Effector memory CD4-positive, alpha-beta T cell (primary cell): Measurements from ENCODE around the gene PCDHA11.
"Not testable (repeated sequence)": the region's sequence is repeated elsewhere in the genome, so short reads cannot be mapped to it uniquely, and the experiment has no call there.

Source experiments
- DNase-seq, 3 donors: peaks; one replicate each; pipeline ENCODE4 v3.0.0-alpha.2; 2020
- H3K27ac ChIP-seq: 2 replicates; pipeline ENCODE4 v1.7.0; 2013; ENCODE audit warnings: mild to moderate bottlenecking, low read length, moderate library complexity; ENCODE audit not compliant: insufficient read depth, poor library complexity, severe bottlenecking
- H3K27me3 ChIP-seq: replicated peaks from 2 replicates; pipeline ENCODE4 v1.7.0; 2013; ENCODE audit warnings: mild to moderate bottlenecking, low read length; ENCODE audit not compliant: insufficient read depth, control insufficient read depth, poor library complexity, severe bottlenecking
- H3K36me3 ChIP-seq: 2 replicates; pipeline ENCODE4 v1.7.0; 2013; ENCODE audit warnings: mild to moderate bottlenecking, low read length, moderate library complexity; ENCODE audit not compliant: control insufficient read depth, insufficient read depth
- H3K4me1 ChIP-seq: 2 replicates; pipeline ENCODE4 v1.7.0; 2013; ENCODE audit warnings: low read length, mild to moderate bottlenecking; ENCODE audit not compliant: control insufficient read depth, insufficient read depth, poor library complexity, severe bottlenecking
- H3K4me3 ChIP-seq: 2 replicates; pipeline ENCODE4 v1.7.0; 2013; ENCODE audit warnings: low read length, low read depth, mild to moderate bottlenecking; ENCODE audit not compliant: insufficient read depth, poor library complexity, severe bottlenecking
- H3K9me3 ChIP-seq: 2 replicates; pipeline ENCODE4 v1.7.0; 2013; ENCODE audit warnings: mild to moderate bottlenecking, low read length, moderate library complexity; ENCODE audit not compliant: control insufficient read depth

The PCDHA11 gene

GRCh38 chr5:140833993-140834392 lies 34.8 kb upstream of the PCDHA11 start, which contains the start of gene PCDHA7:
Gene PCDHA7 (plus strand): TSS chr5:140834269. CDS start chr5:140834384, 115 bp downstream.
- Histone ChIP-seq H3K36me3 (no peaks in the 10 kb centered on the region), H3K9me3 (no peaks in the 10 kb centered on the region), H3K4me1 (no peaks in the 10 kb centered on the region), H3K27ac (no peak within 1 kb of the TSS), H3K4me3 (no peak within 1 kb of the TSS), H3K27me3 (no peaks in the 10 kb centered on the region)
- DNase-seq: no peak

GRCh38 chr5:140834439-140835008 lies 34.2 kb upstream of the PCDHA11 start:
- H3K9me3 ChIP-seq, DNase-seq, H3K4me3 ChIP-seq, H3K4me1 ChIP-seq, H3K27ac ChIP-seq, H3K27me3 ChIP-seq, H3K36me3 ChIP-seq: not testable (repeated sequence)

- Histone ChIP-seq H3K4me1 (no peaks in the 10 kb centered on the region), H3K4me3 (no peak overlapping the region), H3K36me3 (no peaks in the 10 kb centered on the region), H3K27ac (no peak overlapping the region), H3K9me3 (no peaks in the 10 kb centered on the region), H3K27me3 (no peaks in the 10 kb centered on the region)
- DNase-seq: no peak
Measured at GRCh38 chr5:140835622-140836510, 32.9 kb upstream of the PCDHA11 start.

- H3K27ac ChIP-seq: no peak within 1 kb of the TSS
- no peaks in the 10 kb centered on the region for H3K36me3 ChIP-seq
- no peaks in the 10 kb centered on the region for H3K27me3 ChIP-seq
- no peak for DNase-seq
- no peaks in the 10 kb centered on the region for H3K9me3 ChIP-seq
- no peak within 1 kb of the TSS for H3K4me3 ChIP-seq
- H3K4me1 ChIP-seq: no peaks in the 10 kb centered on the region
Measured at GRCh38 chr5:140840978-140841962, 27.5 kb upstream of the PCDHA11 start, which contains the start of gene PCDHA8. Gene PCDHA8 (plus strand): TSS chr5:140841187. CDS start chr5:140841322, 135 bp downstream.

- Histone ChIP-seq H3K27me3 (no peaks in the 10 kb centered on the region), H3K9me3 (no peaks in the 10 kb centered on the region), H3K4me1 (no peaks in the 10 kb centered on the region), H3K4me3 (no peak overlapping the region), H3K36me3 (no peaks in the 10 kb centered on the region), H3K27ac (no peak overlapping the region)
- DNase-seq: no peak
Measured at GRCh38 chr5:140842798-140843733, 25.7 kb upstream of the PCDHA11 start.

- not testable (repeated sequence) for DNase-seq, H3K27ac ChIP-seq, H3K27me3 ChIP-seq, H3K4me1 ChIP-seq, H3K4me3 ChIP-seq, H3K9me3 ChIP-seq, H3K36me3 ChIP-seq
Measured at GRCh38 chr5:140848139-140849102, 20.3 kb upstream of the PCDHA11 start, which contains the start of gene PCDHA9. Gene PCDHA9 (plus strand): TSS chr5:140848382. CDS start chr5:140848496, 114 bp downstream.

GRCh38 chr5:140849831-140850634 lies 18.7 kb upstream of the PCDHA11 start:
- not testable (repeated sequence) for H3K4me3 ChIP-seq, H3K36me3 ChIP-seq, H3K27me3 ChIP-seq, DNase-seq, H3K9me3 ChIP-seq, H3K27ac ChIP-seq, H3K4me1 ChIP-seq
